Hair follicle dermal papilla cell (primary cell): Measurements from ENCODE around the gene C22orf39. TPM values are rescaled to one million over a fixed set of nuclear protein-coding genes. Genes with fewer than 3 reads are reported as not detected.

Experiments used
- total RNA-seq: library from RNA; depleted of rRNA; stranded (reverse); fragments of >200 nt; gene quantifications from 2 replicates; pipeline ENCODE4 v1.2.3, GENCODE V29; 2012

The C22orf39 gene
- total RNA-seq, result 10.2 and 15.3 TPM in 2 replicates

GRCh38 chr22:19447330-19448075 is at the start of gene C22orf39:
Gene C22orf39, minus strand, starts transcription at chr22:19447711. Its CDS starts 23 bp downstream, at chr22:19447688.

DNA sequence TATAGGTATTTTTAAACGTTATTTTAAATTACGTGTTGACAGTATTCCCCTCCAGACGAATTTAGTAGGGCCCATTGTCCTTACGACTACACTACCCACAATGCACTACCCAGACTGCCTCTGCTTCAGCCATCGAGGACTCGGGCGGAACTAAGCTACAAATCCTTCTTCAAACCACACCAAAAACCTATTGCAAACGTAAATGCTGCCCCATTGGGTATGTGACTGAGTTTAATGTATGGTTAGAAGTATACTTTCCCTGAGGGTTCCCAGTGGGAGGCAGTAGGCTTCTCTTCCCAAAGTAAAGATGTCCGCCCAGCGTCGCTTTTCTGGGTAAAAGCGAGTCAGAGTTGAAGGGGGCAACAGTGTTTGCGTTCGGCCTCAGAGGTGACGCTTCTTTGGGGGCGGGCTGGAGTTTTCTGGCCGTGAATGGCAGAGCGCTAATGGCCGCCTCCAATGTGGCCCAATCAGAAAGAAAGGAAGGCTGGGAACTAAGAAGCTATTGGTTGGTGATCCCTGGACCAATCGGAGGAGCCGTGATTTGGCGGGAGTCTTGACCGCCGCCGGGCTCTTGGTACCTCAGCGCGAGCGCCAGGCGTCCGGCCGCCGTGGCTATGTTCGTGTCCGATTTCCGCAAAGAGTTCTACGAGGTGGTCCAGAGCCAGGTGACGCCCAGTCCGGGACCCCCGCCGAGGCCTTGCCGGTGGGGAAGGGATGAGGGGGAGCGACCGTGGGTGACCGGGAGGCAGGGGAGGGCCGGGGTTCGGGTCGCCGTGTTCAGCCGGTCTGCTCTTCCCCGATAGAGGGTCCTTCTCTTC is 32.1 kb upstream of the C22orf39 start, which contains the start of gene CDC45:
Gene CDC45, plus strand, starts transcription at position 566 of the 818 bp plus-strand sequence. Its CDS starts 49 bp downstream, at position 615.

GRCh38 chr22:19478901-19479354 is 31.4 kb upstream of the C22orf39 start, which contains the start of gene UFD1:
Gene UFD1, minus strand, starts transcription at chr22:19479193. Its CDS starts 108 bp downstream, at chr22:19479085.

DNA sequence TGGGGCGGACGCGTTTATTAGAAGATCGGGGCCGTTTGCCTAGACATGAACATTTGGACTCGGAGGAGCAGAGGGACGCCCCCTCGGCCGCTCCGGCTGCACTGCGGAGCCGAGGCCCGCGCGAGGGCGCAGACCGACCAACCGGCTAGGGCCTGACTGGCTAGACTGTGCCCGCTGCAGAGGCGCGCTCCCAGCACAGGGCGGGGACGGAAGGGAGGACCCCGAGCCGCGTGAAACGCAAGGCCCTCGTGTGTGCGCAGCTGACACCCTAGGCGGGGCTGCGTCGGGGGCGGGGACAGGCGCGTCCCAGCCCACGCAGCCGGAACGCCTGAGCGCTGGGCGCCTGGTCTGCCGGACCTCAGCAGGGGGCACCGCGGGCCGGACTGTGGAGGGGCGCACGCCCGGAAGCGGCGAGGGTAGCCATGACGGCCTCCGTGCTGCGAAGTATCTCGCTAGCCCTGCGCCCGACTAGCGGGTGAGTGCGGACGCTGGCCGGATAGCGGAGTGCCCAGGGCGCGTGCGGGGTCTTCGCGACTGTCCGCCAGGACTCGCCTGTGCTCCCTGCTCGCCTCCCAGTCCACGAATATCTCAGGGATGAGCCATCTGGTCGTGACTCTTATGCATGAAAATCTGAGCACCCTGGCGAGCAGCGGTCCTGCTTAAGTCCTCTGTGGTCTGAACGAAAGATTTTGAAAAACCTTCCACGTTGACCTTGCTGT is 15.2 kb downstream of the C22orf39 start, which contains the start of gene MRPL40:
Gene MRPL40, plus strand, starts transcription at position 413 of the 719 bp plus-strand sequence. Its CDS starts 10 bp downstream, at position 423.

GRCh38 chr22:19431649-19432132 is 15.8 kb downstream of the C22orf39 start, which contains the start of gene HIRA:
Gene HIRA, minus strand, starts transcription at chr22:19431733. Its CDS starts 257 bp downstream, at chr22:19431476.

Other genes starting within 250 kb of the C22orf39 start
- 7.5 and 8.6 TPM in 2 replicates for gene CLTCL1, start 156.0 kb downstream of the C22orf39 start, total RNA-seq
- gene HIRA, start 16.0 kb downstream of the C22orf39 start, total RNA-seq, result 22.7 and 22.8 TPM in 2 replicates
- gene MRPL40, start 15.2 kb downstream of the C22orf39 start, total RNA-seq, result 20.9 and 25.6 TPM in 2 replicates
- 38.9 and 39.1 TPM in 2 replicates for gene UFD1, start 31.5 kb upstream of the C22orf39 start, total RNA-seq
- gene CDC45, start 32.2 kb upstream of the C22orf39 start, total RNA-seq, result 0.36 and 1.1 TPM in 2 replicates
- not detected in 2 replicates for gene CLDN5, start 76.7 kb upstream of the C22orf39 start, total RNA-seq